ENCODE measurements around the gene IL12RB1. TPM values are rescaled to one million over a fixed set of nuclear protein-coding genes. Genes with fewer than 3 reads are reported as not detected.
"Not testable (repeated sequence)": the region's sequence is repeated elsewhere in the genome, so short reads cannot be mapped to it uniquely, and the experiment has no call there.

The IL12RB1 gene
- total RNA-seq, 1 donor = 7.5 TPM

DNA sequence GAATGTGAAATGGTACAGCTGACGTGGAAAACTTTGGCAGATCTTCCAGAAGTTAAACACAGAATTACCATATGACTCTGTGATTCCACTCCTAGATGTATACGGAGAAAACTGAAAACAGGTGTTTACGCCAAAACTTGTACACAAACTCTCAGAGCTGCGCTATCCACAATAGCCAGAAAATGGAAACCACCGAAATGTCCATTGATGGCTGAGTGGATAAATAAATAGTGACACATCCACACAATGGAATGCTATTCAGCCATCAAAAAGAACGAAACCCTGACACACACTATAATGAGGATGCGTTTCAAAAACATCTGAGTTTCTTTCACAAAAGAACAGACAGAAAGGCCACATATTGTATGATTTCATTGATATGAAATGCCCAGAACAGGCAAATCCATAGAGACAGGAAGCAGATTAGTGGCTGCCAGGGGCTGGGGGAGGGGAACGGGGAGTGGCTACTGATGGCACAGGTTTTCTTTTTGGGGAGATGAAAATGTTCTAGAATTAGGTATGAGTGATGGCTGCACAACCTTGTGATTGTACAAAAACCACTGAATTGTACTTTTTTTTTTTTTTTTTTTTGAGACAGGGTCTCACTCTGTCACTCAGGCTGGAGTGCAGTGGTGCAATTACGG is 33.0 kb downstream of the IL12RB1 start:
- DNase-seq (ENCODE audit: low read depth in 2 of 3, low spot score in 2 of 3) = no peak

DNA sequence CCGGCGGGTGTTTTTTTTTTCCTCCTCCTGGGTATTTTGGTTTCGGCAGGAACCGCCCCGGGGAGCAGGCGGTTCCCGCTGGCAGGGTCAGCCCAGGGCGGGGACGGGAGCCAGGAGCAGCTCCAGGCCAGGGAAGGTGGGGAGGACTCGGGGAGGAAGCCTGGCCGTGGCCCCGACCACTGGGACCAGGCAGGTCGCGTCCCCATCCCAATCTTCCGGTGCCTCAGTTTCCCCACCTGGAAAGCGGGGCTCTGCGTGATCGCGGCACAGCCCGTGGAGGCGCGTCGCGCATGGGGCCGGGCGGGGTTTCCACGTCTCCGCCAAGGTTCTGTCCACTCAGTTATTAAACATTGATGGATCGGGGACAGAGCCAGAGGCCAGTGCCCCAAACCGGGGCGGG is 34.8 kb downstream of the IL12RB1 start:
- DNase-seq (ENCODE audit: low read depth in 2 of 3, low spot score in 2 of 3) = no peak

DNA sequence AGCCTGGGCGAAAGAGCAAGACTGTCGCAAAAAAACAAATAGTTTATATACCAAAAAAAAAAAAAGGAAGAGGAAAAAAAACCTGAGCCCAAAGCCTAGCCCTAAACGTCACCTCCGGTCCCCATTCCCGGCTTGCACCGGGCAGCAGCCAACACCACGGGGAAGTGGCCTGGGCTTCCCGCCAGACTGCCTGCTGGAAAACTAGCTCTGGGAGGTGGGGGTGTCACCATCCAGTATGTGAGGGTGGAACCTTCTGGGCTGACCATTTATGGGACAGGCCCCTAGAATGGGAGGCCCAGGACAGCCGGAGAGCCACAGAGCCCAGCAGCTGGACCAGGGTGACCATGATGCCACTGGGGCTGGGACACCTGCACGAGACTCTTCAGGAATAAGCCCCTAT is 37.3 kb downstream of the IL12RB1 start:
- no peak for DNase-seq (ENCODE audit: low read depth in 2 of 3, low spot score in 2 of 3)

DNA sequence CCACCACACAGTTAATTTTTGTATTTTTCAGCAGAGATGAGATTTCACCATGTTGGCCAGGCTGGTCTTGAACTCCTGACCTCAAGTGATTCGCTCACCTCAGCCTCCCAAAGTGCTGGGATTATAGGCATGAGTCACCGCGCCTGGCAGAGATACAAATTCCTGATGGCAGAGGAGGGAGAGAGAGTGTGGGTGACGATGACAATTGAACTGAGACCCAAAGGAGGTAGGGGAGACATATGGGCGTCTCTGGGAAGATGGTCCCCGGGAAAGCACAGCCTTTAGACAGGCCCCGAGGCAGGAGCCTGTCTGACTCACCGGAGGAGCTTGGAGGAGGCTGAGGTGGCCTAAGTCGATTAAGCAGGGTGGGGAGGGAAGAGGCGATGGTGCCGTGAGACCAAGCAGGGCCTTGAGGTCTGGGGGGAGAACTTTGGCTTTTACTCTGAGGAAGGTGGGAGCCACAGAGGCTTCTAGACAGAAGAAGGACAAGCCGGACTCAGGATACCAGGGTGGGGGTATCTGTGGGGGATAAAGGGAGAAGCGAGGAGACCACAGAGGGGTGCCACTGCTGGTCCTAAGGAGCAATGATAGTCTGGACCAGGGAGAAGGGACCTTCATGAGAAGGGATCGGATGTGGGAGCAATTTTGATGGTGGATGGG is 40.5 kb downstream of the IL12RB1 start:
- no peak for DNase-seq (ENCODE audit: low read depth in 2 of 3, low spot score in 2 of 3)

DNA sequence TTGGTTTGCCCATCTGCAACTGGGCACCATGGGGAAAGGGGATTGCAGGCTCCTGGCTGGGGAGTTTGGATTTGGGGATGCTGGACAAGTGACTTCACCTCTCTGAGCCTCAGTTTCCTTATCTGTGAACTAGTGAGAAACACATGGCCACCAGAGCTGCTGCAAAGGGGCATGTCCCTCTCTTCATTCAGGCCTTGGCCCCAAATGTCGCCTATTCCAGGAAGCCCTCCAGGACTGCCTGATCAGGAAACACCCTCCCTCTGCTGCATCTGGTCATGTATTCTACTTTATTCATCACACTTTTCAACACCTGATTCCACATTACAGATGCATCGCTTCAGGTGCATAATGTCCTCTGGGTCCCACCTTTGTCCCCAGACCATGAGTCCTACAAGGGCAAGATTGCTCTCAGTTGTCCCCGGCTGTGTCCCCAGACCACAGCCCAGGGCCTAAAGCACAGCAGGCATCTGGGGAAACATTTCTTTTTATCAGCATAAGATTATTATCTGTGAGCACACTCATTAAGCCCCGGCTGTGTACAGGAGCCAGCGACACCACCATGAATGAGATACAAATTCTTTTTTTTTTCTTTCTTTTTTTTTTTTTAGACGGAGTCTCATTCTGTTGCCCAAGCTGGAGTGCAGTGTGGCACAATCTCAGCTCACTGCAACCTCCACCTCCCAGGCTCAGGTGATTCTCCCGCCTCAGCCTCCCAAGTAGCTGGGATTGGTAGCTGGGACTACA is 41.3 kb downstream of the IL12RB1 start:
- DNase-seq (ENCODE audit: low read depth in 2 of 3, low spot score in 2 of 3) = no peak

DNA sequence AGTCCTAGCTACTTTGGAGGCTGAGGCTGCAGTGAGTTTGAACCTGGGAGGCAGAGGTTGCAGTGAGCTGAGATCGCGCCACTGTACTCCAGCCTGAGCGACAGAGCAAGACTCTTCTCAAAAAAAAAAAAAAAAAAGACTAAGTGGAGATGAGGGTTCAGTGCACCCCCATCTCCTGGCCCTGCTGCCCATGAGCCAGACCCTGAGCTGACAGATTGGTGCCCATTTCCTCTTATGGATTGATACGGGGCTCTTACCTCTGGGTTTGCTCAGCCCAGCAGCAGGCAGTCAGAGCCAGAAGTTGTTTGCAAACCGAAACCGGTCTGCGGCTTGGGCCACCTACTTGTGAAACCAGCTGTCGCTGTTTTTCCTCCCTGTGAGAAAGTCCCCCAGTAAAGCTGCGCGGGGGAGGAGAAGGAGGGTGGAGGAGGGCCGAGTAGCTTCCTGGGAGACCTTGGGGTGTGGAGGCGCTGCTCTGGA is 41.9 kb downstream of the IL12RB1 start:
- DNase-seq (ENCODE audit: low read depth in 2 of 3, low spot score in 2 of 3) = peak; percentile 61 to 90 (median 86)

DNA sequence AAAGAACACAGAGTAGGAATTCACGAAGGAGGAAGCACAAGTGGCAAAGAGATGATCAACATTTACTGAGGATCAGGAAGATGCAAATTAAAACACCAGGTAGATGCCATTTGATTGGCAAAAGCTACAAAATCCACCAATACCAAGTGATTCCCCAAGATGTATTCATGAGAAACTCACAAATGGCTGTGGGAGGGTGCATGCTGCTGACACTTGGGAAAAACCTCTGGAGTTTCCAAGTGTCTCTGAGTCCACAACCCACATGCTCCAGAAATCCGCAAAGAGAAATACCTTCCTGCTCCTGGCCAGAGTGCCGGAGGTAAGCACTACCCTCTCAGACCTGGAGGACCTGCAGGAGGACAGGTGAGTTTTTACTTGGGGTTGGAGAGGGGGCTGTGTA is 43.1 kb downstream of the IL12RB1 start:
- no peak for DNase-seq (ENCODE audit: low read depth in 2 of 3, low spot score in 2 of 3)

DNA sequence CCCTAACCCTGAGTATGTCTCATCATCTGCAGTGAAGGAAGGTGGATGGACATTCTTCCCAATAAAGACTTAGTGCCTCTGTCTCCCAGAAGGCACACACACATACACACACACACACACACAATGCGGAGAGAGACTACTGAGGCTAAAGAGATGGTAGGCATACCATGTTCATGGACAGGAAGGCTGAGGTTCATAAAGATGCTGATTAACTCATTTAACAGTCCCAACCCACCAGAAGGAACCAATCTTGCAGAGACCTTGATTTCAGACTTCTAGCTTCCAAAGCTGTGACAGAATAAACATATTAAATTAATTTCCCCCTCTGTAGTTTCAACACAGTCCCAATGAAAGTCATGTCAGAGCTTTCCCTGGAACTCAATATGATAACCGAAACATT is 45.7 kb downstream of the IL12RB1 start:
- no peak for DNase-seq (ENCODE audit: low read depth in 2 of 3, low spot score in 2 of 3)

DNA sequence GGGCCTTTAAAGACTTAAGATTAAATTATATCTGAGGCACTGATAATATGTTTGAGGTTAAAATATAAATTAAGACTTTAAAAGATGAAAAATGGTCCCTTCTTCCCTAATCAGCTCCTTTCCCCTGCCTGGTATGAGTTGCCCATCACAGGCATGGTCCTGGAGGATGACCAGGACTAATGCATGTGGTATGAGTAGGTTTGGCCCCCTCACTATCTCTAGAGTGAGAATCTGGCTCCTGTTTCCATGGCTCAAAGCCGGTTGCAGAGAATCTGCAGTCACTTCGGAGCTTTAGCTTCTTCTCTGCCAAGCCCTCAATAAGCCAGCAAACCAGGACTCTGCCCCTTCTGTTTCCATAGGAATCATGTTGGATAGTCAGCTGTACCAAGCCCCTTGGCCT is 54.6 kb downstream of the IL12RB1 start:
- not testable (repeated sequence) for DNase-seq (ENCODE audit: low read depth in 2 of 3, low spot score in 2 of 3)

DNA sequence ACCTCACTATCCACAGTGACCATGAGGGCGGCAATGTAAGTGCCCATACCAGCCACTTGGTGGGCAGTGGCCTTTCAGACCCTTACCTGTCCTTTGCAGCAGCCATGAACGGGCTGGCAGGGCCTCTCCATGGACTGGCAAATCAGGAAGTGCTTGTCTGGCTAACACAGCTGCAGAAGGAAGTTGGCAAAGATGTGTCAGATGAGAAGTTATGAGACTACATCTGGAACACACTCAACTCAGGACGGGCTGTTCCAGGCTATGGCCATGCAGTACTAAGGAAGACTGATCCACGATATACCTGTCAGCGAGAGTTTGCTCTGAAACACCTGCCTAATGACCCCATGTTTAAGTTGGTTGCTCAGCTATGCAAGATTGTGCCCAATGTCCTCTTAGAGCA is 55.3 kb downstream of the IL12RB1 start:
- peak in 1 of 3 donors; percentile 42 for DNase-seq (ENCODE audit: low read depth in 2 of 3, low spot score in 2 of 3)

DNA sequence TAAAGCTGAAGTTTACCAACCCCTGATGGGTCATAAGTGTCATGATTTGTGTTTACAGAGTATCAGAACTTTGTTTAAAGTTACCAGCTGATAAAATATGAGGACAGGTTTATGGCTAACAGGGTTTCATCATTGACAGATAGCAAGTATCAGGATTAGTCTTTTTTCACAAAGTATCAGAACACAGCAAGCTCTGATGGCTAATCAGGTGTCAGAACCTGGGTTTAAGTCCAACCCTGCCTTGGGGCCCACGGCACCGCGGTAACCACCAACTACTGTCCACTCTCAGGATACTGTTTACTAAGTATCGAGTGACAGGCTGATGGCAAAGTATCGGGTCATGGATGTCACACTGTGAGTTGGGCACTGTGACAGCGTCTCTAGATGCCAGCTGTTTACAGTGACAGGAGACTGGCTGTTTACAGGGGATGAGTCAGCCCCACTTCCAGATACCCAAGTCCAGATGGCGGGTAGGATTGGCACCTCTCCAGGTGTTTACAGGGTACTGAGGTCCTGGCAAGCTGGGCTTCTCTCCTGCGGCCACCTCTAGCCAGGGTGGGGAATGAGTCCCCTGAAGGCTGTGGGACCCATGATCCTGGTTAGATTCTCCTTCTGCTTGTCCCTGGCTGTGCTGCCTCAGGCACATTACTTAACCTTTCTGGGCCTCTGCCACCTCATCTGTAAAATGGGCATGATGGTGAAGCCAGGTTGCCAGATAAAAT is 57.0 kb downstream of the IL12RB1 start:
- DNase-seq (ENCODE audit: low read depth in 2 of 3, low spot score in 2 of 3) = peak in 2 of 3 donors; percentile 31 to 54

DNA sequence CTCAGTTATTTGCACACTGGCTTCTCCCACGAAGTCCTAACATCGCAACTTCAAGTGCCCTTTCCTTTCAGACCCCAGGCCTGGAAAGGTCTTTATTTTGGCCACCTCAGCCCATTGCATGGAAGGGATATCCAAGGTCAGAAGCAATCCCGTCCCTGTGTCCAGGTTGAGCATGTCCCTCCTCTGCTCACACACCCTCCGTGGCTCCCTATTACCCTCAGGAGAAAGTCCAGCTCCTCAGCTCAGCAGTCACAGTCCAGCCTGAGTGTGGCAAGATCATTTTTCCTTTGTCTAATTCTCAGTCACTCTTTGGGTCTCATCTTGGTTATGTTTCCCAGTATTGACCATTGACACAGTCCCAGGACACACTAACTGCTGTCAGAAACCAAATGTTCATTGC is 59.6 kb downstream of the IL12RB1 start:
- no peak for DNase-seq (ENCODE audit: low read depth in 2 of 3, low spot score in 2 of 3)

DNA sequence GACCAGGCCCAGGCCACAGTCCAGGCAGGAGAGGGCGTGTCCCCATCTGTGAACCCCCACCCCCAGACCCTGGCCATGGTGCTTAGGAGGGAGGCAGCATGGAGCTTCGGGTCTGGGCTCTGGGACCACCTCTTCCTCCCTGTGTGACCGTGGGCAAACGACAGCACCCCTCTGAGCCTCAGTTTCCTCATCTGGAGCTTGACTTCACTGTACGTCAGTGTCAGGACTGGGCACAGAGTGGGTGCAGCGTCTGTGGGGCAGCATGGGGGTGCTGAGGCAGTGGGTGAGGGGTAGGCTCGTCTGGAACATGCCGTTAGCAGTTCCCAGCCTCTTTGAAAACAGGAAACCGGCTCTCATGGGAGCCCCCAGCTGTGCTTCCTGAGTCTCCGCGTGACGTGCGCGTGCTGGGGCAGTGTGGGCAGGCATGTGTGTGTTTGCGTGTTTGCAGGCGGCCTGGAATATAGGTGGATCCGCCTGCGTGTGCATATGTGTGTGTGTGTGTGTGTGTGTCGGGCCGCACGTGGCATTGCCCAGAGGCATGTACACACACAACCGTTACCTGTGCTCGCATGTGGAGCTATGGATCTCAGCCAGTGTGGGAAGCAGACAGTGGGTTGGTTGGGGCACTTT is 63.0 kb downstream of the IL12RB1 start:
- DNase-seq (ENCODE audit: low read depth in 2 of 3, low spot score in 2 of 3) = peak in 2 of 3 donors; percentile 95 to 97

DNA sequence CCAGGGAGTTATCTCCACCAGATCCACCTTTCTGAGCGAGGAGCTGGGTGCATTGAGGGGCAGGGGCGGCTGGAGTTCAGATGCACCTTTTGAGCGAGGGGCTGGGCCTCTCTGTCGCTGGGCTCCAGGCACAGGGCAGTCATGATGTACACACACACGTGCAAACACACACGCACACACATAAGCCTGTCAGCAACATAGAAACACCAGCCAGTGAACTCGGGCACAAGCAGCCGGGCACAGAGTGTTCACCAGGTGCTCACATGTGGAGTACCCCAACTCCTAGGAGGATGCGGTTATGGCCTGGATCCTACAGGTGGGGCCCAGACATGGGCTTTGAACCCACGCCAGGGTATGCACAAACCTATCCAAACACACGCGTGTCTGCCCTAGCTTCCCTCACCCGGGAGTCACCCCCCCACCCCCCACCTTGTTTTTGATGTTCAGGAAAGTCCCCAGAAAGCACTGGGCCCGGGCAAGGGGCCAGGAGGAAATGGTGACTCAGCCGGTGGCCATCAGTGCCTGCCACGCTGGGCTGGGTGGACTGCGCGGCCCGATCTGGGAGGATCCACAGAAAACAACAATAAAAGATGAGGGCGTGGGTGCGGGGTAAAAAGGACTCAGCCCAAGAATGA is 65.5 kb downstream of the IL12RB1 start:
- peak in 2 of 3 donors; percentile 95 to 98 for DNase-seq (ENCODE audit: low read depth in 2 of 3, low spot score in 2 of 3)

DNA sequence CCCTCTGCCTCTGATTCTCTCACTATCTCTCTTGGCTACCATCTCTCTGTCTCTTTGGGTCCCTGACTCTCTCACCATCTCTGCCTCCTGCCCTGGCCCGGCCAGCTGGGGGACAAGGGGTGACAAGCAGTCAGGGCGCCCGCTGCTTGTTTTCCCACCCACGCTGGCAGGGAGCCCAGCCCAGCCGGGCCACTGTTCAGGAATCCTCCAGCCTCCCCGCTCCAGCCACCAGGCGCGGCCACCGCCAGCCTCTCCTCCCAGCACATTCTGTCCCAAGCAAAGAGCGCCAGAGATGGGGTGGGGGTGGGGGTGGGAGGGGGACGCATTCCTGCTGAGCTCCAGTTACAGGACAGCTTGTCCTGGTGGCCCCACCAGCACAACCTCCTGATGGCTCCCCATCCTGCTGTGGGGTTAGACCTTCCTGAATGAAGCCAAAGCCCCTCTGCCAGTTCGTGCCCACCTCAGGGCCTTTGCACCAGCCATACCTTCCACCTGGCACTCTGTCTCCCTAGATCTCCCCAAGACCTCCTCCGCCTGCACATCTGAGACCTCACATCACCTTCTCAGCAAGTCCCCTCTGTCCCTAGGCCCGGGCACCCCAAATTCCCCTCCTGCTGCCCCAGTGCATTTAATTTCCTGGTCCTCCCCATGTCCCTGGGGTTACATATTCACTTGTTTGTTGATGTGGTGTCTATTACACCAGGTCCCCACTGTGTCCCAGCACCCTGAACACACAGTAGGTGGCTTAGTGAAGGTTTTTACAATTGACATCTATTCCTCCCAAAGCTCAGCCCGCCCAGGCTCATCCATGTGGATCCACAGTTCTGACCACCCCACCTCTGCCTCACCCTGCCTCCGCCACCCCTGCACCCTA is 66.3 kb downstream of the IL12RB1 start:
- DNase-seq (ENCODE audit: low read depth in 2 of 3, low spot score in 2 of 3) = no peak

DNA sequence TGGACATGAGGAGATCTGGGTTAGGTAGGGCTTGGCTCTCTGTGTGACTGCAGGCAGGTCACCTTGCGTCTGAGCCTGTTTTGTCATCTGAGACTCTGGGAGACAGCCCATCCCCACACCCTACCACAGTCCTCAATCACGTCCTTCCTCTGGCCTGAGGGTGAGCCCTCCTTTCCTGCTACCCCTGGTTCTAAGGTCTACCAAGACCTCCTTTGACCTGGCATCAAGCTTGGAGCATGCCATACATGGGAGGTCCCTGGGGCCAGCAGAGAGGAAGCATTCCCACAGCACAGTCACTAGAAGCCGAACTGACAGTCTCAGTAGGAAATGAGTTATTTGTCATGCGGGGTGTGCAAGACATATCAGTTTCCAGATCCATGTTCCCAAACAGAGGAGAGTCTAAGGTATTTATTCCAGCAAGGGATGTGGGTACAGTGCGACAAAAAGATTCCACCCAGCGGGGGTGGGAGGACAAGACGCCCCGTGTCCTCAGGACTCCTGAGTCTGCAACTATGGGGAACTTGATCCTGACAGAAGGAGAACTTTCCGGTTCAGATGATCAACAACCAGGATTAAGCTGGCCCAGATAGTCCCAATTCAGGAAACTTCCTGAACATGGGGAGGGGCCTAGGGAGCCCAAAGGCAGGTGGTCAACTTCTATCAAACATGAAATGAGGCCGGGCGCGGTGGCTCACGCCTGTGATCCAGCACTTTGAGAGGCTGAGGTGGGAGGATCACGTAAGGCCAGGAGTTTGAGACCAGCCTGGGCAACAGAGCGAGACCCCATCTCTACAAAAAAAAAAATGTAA is 69.3 kb downstream of the IL12RB1 start:
- no peak for DNase-seq (ENCODE audit: low read depth in 2 of 3, low spot score in 2 of 3)

DNA sequence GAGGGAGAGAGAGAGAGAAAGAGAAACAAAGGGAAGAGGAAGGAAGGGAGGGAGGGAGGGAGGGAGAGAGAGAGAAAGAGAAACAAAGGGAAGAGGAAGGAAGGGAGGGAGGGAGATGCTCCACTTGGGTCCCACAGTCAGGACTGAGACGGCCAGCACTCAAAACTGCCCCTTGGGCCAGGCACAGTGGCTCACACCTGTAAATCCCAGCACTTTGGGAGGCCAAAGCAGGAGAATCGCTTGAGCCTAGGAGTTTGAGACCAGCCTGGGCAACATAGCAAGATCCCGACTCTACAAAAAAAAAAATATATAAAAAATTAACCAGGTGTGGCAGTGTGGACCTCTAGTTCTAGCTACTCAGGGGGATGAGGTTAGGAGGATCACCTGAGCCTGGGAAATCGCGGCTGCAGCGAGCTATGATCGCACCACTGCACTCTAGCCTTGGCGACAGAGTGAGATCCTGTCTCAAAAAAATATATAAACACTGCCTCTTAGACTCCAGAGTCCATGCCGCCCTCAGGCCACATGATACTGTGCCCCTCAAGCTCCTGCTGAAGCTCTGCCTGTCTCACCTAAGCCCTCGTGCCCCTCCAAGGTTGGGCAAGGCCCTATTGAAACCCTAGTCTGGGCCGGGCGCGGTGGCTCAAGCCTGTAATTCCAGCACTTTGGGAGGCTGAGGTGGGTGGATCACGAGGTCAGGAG is 70.4 kb downstream of the IL12RB1 start:
- DNase-seq (ENCODE audit: low read depth in 2 of 3, low spot score in 2 of 3) = no peak

DNA sequence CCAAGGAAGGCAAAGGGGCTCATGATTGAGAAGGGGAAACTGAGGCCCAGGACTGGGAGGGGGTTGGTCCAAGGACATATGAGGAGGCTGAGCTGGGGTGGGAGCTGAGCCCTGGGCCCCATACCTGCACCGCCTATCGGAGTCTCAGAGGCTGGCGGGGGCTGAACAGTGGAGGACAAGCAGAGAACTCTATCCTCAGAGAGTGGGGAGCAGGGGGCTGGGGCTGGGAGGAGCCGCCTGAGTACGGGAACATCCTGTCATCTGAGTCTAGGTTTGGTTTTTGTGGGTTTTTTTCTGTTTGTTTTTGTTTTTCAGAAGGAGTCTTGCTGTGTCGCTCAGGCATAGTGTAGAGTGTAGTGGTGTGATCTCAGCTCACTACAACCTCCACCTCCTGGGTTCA is 72.5 kb downstream of the IL12RB1 start:
- DNase-seq (ENCODE audit: low read depth in 2 of 3, low spot score in 2 of 3) = no peak
